ENCODE measurements around the gene SLC8A3. TPM values are rescaled to one million over a fixed set of nuclear protein-coding genes. Genes with fewer than 3 reads are reported as not detected.

Gene SLC8A3
- total and polyA plus RNA-seq, 10 of the 15 experiments (the other 5 are each of a cell fraction or from before 2014, with no cell fraction given) = 0.04 to 0.17 (median 0.13) TPM; not detected in 3

GRCh38 chr14:70123796-70124195, 65.0 kb downstream of the SLC8A3 start (continued):
- TF ChIP-seq, protein P1, sequence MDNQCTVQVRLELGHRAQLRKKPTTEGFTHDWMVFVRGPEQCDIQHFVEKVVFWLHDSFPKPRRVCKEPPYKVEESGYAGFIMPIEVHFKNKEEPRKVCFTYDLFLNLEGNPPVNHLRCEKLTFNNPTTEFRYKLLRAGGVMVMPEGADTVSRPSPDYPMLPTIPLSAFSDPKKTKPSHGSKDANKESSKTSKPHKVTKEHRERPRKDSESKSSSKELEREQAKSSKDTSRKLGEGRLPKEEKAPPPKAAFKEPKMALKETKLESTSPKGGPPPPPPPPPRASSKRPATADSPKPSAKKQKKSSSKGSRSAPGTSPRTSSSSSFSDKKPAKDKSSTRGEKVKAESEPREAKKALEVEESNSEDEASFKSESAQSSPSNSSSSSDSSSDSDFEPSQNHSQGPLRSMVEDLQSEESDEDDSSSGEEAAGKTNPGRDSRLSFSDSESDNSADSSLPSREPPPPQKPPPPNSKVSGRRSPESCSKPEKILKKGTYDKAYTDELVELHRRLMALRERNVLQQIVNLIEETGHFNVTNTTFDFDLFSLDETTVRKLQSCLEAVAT (IDR thresholded peaks at IDR 0.05) = no peak
- TF ChIP-seq, protein P2, sequence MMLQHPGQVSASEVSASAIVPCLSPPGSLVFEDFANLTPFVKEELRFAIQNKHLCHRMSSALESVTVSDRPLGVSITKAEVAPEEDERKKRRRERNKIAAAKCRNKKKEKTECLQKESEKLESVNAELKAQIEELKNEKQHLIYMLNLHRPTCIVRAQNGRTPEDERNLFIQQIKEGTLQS (IDR thresholded peaks at IDR 0.05; ENCODE audit: borderline replicate concordance, extremely low read depth, low read depth, low read length) = no peak
- TF ChIP-seq RBBP5 (conservative IDR thresholded peaks at IDR 0.05) = no peak
- TF ChIP-seq, protein P3, sequence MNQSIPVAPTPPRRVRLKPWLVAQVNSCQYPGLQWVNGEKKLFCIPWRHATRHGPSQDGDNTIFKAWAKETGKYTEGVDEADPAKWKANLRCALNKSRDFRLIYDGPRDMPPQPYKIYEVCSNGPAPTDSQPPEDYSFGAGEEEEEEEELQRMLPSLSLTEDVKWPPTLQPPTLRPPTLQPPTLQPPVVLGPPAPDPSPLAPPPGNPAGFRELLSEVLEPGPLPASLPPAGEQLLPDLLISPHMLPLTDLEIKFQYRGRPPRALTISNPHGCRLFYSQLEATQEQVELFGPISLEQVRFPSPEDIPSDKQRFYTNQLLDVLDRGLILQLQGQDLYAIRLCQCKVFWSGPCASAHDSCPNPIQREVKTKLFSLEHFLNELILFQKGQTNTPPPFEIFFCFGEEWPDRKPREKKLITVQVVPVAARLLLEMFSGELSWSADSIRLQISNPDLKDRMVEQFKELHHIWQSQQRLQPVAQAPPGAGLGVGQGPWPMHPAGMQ (IDR thresholded peaks at IDR 0.05; ENCODE audit: borderline replicate concordance) = no peak
- no peak for TF ChIP-seq MXI1 (IDR thresholded peaks at IDR 0.05; ENCODE audit: low read depth, low read length)
- no peak for TF ChIP-seq RFX5 (IDR thresholded peaks at IDR 0.05; ENCODE audit: low read depth, low read length)
- TF ChIP-seq RAD51 (IDR thresholded peaks at IDR 0.05) = no peak
- TF ChIP-seq SIX5 (IDR thresholded peaks at IDR 0.05; ENCODE audit: low read depth, low read length, severe bottlenecking) = no peak
- TF ChIP-seq HDAC2 (IDR thresholded peaks at IDR 0.05) = no peak
- TF ChIP-seq DPF2 (IDR thresholded peaks at IDR 0.05) = no peak
- TF ChIP-seq SUPT20H (IDR thresholded peaks at IDR 0.05; ENCODE audit: borderline replicate concordance, control insufficient read depth, low read depth, low read length) = no peak
